NCI-H2029 treated with DMSO at 0.1 percent for 48 hours (cell line): ENCODE results near the gene TOMM20.
A peak's percentile ranks its signal among the peaks of the same experiment; 100 is the strongest.
"Not testable (repeated sequence)": the region's sequence is repeated elsewhere in the genome, so short reads cannot be mapped to it uniquely, and the experiment has no call there.

Experiments used
- DNase-seq: peaks from one replicate; lab custom pipeline; 2025; lab: John Stamatoyannopoulos, UW

The TOMM20 gene

DNA sequence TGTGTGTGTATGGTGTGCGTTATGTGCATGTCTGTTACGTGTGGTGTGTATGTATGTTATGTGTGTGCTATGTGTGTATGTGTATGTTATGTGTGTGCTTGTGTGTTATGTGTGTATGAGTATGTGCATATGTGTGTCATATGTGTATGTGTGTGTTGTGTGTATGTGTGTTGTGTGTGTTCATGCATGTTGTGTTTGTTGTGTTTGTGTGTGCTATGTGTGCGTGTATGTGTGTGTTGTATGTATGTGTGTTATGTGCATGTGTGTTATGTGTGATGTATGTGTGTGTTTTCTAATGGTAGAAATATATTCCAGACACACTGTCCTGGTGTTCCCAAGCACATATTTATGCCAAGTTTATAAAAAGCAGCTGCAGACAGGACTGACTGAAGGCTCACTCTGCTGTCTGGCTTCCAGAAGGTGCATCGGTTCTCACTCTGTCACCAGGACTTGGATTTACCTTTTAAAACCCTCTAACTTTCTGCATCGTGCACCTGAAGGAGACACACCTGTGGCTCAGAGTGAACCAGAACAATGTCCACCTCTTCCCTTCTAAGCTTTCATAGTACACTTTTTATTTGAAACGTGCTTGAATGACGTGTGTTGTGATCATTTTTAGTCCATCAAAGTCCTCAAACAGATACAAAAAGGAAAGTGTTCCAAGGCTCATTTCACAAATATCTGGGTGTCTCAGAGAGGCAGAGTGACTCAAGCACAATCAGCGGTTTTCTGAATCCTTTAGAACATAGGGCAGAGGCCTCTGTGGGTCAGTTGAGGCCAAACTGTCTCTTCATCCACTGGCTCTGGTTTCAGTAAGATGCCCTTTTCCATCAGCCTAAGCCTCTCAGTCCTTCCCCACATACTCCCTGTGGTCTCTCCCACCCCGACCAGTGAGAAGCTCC lies 49.9 kb downstream of the TOMM20 start:
- DNase-seq: no peak

DNA sequence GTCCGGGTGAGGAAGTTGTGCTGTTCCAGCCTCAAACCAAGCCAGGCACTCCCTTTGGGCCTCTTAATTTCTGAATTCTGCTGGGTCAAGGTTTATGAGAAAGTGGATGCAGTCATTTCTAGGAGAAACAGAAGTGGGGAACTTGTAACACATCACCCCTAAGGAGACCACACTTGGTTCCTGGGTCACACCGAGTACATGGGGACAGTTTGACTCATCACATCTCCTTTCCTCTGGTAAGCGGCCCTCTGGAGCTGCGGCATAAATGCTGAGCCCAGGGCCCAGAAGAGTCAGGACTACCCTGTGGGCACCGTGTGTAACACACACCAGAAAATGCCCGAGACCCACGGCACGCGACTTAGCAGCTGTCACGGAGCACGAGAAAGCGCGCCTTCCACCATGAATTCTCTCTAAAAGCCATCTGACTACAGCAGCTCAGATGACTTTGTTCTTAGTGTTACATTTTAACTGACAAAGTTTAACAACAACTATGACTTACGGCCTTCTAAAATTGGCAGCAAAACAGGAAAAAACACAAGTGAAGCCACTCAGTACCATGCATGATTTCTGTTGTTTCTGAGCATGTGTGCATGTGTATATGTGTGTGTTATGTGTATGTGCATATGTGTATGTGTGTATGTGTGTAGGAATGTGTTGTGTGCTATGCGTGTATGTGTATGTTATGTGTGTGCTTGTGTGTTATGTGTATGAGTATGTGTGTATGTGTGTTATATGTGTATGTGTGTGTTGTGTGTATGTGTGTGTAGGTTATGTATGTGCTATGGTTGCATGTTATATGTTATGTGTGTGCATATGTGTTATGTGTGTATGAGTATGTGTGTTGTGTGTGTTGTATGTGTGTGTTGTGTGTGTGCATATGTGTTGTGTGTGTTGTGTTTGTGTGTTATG lies 50.8 kb downstream of the TOMM20 start:
- no peak for DNase-seq

DNA sequence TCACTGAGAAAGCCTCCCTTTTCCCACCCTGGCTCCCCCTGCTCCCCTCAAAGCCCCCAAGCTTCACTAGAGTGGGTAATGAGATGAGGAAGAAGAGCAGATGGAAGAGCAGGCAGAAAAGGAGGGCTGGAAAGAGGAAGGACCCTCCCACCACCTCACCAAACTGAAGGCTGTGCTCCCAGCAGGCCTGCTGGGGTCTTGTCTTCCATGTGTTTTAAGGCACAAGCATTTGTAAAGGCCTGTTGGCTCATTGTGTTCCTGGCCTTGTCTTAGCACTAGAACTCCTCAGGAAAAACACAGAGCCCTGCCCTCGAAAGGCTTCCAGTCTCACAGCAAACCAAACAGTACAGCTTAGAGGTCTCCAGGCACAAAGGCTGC lies 51.5 kb downstream of the TOMM20 start:
- DNase-seq: no peak

DNA sequence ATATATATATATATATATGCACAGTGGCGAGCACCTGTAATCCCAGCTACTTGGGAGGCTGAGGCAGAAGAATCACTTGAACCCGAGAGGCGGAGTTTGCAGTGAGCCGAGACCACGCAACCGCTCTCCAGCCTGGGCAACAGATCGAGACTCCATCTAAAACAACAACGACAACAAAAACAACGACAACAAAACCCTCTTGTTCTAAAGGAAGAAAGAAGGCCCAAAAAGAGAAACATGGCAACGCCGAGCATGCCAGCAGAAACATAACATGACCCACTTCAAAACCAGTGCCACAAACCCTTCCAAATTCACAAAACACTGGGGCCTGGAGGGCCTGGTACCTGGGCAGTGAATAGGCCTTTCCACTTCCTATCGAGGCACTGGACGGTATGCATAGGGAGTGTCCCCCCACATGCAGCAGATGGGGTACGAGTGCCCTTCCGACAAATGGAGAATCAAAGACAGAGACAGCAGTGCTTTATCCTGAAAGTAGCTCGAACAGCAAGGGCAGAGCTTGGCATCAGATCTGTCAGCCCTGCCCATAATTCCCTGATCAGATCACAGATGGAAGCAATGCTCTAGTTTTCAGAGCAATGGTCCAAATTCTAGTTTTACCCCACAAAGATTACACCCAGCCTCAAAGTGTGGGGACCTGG lies 52.0 kb downstream of the TOMM20 start:
- DNase-seq: no peak

DNA sequence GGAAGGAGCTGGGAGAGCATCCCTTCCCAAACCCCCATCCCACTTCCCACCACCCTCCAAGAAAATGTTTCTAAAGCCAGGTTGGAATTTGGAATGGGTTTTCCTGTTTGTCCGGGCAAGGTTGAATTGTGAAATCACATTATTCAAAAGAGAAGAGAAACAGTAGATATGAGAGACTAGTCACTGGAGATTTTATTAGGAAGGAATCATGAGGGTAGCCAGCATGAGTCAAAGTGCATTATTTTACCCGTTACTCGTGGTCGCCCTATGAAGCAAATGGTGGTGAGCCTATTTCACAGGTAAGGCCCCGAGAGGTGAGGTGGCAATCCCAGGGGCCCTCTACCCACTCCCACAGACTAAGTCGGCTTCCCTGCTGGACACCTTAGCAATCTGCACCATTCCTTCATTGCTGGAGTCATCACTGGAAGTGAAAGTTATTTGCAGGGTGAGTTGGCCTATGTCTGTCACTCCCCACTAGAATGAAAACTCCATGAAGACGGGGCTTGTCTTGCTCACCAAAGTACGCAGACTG lies 52.8 kb downstream of the TOMM20 start:
- DNase-seq: no peak

DNA sequence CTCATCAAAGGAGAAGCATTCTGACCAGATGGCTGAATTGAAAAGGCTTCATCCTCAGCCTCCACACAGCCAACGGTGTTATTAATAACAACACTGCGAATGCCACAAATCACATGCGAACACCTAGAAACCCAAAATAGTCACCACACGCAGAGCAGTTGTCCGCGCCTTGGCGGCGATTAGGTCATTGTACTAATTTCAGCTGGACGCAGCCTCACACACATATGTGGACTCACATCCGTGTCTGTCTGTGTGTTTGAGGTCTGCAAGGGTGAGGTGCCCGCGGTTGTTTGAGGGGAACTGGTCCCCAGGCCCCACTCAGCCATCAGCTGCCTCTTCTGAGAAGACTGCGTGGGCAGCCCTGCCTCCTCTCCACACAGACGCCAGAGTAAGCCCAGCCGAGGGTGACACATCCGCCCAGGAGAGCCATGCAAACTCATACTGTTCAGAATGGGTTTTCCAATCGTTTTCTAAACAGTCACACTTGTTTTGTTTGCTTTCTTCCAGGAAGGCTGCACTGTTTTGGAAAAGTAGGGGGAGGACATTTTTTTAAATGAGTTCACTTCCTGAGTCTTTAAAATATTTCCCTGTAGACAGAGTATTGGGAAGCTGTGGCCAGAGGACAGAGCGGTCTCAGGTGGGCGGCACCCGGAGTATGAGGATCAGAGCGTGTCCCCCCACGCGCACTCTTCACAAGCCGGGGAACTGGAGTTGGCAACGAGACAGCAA lies 53.4 kb downstream of the TOMM20 start:
- peak; percentile 52 for DNase-seq

DNA sequence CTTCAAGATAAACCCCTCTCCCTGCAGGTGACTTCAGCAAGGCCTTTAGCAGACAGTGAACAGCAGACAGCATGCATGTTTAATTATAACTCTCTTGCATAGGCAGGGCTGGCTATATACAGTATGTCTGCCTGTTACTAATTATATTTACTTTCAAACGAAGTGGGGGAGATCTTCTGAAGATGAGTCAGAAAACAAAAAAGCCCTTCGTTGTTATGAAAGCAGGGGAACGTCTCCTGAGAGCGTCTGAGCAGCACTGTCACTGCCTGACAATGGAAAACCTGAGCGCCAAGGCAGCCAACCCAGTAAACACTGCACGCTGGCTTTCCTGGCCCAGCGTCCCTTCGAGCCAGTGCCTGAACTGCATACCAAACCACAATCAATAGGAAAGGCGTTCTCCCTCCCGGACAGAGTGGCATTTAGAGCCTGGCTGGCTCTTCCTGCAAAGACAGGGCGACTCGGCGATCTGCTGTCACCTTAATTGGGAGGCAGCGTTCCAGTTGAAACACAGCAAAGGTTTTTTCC lies 54.1 kb downstream of the TOMM20 start:
- peak; percentile 78 for DNase-seq

DNA sequence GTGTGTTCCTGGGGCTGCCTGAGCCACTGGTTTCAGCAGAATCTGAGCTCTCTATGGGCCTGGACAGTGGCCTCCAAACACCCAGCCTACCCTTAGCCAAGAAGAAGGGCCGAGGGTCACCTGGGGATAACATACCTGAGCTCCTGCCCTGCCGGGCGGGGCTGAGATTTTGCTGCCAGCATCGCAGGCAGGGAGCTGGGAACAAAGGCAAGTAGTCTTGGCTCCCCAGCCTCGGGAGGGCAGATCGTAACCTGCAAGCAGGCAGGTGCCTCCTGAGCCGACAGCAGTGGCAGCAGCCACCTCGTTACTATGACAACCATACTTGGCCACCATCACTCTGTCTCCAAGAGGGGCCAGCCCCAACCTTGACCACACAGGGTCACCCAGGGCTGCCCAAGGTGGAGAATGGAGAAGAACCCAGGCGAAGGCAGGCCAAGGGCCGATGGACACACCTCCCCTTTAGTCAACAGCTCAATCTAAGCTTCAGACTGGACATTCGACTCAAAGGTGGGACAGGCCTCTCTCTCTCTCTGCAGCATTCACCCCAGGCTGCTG lies 54.6 kb downstream of the TOMM20 start:
- DNase-seq: peak; percentile 75

DNA sequence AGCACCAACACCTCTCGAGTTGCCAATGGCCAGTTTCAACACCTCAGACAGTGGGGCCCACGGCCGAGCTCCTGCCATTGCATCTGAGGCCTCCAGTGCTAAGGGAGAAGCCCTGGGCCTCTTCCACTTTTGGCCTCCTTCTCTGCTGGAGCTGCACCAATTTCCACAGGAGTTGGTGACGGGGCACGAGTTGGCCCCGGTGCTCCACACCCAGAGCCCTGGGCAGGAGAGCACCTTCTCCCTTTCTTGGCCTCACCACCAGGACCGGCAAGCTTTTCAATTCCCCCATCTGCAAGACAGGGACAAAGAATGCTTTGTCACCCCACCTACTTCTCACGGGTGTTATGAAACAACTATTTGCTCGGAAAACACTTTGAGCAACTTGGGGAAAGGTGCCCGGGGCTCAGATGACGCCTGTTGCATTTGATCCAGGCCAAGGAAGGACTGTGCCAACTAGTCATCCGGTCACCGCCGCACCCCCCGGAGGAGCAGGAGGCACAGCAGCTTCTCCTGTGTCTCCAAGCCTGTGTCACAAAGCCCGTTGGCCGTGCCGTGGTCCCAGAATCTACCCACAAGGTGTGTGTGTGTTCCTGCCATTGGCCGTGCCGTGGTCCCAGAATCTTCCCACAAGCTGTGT lies 55.2 kb downstream of the TOMM20 start:
- peak; percentile 77 for DNase-seq

DNA sequence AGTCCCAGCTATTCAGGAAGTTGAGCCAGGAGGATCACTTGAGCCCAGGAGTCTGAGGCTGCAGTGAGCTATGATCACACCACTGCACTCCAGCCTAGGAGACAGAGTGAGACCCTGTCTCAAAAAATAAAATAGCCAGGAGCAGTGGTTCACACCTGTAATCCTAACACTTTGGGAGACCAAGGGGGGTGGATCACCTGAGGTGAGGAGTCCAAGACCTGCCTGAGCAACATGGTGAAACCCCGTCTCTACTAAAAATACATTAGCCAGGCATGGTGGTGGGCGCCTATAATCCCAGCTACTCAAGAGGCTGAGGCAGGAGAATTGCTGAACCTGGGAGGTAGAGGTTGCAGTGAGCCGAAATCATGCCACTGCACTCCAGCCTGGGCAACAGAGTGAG lies 56.1 kb downstream of the TOMM20 start:
- DNase-seq: not testable (repeated sequence)

DNA sequence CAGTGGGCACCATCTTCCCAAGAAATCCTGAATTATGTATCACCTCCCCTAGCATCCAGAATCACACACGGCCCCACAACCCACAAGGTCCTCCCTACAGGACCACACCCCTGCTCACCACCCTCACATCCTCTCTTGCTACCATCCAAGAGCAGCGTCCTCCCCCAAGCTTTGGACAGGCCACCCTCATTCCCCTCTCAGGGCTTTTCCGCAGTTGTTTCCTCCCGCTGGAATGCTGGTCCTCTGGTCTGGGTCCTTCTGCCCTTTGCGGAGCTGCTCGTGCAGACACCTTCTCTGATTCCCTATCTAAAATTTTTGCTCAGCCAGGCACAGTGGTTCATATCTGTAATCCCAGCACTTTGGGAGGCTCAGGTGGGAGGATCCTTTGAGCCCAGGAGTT lies 56.5 kb downstream of the TOMM20 start:
- no peak for DNase-seq

DNA sequence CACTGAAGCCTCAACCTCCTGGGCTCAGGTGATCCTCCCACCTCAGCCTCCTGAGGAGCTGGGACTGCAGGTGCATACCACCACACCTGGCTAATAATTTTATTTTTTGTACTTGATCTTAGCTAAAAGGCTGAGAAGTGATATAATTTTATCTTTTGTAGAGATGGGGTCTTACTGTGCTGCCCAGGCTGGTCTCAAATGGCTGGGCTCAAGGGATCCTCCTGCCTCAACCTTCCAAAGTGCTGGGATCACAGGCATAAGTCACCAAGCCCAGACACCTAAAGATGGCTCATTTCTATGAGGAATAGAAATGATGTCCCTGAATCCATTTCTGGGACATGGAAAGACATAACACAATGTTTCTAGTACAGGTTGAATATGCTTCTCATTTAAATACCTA lies 57.8 kb downstream of the TOMM20 start:
- no peak for DNase-seq

DNA sequence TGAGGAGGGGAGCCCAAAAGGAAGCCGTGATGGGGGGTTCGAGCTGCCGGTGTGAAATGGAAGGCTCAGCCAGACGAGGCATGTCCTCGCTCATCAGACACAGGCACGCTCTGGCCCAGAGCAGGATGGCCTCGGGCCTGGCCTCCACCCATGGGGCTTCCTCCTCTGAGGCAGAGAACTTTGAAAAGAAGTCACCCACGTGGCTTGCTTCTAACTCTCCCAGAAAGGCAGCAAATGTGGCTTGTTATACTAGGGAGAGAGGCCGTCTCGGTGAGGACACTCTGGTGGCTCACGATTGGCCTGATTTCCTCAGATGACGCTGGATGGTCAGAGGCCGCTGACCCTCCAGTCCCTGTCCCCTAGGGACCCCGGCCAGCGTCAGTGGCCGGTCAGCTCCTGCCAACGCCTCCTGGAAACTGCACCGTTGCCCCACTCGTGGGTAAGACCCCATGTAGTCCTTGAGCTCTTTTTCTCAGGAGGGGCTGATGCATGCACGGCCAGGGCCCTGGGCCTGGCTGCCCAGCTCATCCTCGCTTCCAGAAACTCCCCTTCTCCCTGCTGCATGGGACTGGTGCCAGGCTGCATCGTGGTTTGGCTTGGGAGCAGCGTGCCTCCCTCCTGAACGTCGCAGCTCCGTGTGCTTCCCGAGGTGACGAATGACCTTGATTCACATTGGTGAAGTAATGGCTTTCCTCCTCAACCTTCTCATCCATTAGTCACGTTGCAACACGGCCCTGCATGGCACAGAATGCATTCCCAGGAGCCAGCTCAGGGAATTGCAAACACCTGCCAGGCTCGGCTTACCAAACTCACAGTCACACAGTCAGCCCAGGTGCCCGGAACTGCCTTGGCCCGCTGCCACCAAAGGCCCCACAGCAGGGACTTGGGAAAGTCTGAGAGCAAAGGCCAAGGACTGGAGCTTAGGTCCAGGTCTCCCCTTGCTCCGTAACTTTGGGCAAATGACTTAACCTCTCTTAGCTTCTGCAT lies 58.8 kb downstream of the TOMM20 start:
- DNase-seq: peak; percentile 79

DNA sequence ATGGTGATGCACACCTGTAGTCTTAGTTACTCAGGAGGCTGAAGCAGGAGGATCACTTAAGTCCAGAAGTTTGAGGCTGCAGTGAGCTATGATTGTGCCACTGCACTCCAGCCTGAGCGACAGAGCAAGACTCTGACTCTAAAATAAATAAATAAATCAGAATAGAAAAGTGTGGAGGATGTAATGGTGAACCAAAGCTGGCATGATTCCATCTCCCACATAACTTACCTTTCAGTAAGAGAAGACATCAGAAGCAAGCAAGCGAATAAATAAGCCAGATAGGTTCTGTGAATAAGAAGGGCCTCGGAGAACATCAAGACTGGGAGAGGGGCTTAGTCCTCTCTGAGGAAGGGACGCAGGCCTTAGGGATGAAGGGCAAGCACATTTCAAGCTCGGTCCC lies 59.5 kb downstream of the TOMM20 start:
- no peak for DNase-seq

DNA sequence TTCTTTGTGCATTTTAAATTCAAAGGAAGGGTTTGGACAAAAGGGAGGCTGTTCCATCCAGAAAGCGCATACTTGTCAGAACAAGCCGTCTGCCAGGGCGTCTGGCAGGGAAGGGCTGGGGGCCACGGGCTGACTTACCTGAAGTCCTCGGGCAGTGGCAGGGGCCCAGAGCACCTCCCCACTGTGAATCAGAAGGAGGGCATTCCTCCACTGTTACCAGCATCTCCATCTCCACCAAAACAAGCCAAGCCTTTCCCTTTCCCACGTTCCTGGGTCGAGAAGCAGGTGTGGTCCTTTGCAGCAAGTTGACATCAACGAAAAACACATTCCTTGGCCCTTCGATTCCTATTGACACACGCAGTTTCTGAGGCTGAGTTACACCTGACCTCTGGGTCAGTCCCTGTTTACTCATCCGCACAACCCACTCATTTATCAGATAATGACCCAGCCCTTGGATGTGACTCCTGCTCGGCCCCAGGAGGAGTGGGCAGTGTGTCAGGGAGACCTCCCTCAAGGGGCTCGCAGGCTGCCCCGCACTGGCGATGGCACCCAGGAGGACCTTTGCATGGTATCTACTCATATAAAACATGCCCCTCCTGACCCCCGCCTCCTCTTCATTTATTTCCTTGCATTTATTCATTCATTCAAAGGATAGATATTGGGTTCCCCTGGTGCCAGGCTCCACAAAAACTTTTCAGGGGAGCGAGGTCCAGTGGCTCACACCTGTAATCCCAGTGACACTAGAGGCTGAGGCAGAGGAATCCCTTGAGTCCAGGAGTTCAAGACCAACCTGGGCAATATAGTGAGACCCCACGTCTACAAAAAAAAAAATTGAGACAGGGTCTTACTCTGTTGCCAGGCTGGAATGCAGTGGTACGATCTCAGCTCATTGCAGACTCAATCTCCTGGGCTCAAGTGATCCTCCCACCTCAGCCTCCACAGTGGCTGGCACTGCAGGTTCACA lies 60.2 kb downstream of the TOMM20 start:
- no peak for DNase-seq

DNA sequence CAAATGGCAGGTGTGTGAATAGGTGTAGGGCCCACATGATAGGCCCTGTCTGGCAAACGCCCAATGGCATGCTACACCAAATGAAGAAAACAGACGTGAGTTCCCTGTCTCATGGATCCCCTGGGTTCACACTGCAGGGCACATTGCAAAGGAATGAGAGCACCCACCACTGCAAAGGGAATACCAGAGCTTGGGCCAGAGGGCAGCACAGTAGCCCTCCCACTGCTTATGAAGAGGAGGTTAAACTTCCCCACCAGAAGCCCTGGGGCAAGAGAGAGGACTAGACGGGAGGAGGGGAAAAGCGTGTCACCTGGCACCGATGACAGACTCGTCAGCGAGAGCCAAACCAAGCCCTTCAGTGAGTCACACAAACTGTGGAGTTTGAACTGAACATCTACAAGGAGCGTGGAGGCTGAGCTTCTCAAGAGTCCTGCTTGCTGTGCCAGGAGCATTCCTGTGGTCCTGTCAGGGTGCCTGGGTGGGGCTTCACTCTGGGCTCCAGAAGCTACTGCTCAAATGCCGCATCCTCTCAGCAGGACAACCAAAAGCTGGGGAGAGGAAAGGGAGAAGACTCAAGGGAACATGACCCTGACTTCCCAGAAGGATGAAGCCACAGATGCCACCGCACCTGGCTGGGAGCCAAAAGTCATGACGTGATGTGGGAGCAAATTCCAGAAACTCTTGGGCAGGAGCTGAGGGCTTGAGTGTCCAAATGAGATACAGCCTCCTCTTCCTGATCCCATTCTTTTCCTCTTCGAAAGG lies 61.1 kb downstream of the TOMM20 start:
- DNase-seq: peak; percentile 89

DNA sequence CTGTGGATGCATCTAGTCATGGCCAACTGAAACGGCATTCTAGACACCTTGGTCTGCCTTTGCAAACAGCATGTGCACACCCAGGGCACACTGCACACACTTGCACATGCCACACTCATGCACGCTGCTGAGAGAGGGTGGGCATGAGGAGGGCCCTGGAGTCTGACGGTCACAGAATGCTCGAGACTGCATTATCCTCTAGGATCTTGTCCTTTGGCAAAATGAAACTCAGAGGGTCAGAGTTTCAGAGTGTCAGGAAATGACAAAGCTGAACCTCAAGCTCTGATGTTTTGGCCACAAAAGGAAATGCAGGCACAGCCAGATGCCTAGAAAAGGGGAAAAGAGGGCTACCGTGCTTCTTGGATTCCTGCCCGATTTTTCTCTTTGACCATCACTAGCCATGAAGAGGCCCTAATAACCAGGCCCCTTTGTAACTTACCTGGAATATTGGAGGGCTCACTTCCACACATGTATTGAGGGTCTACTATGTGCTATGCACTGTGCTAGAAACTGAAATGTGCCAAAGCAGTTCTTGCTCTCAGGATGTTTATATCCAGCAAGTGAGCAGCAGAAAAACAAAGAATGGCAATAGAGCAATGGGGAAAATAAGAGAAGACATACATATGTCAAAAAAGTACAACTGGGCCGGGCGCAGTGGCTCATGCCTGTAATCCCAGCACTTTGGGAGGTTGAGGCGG lies 65.4 kb downstream of the TOMM20 start:
- no peak for DNase-seq
